ENCODE measurements around the gene MUC20. TPM values are rescaled to one million over a fixed set of nuclear protein-coding genes. Genes with fewer than 3 reads are reported as not detected.
"Not testable (repeated sequence)": the region's sequence is repeated elsewhere in the genome, so short reads cannot be mapped to it uniquely, and the experiment has no call there.

MUC20 gene
- total RNA-seq, 1 donor from 2014 or later, result 23.8 TPM

DNA sequence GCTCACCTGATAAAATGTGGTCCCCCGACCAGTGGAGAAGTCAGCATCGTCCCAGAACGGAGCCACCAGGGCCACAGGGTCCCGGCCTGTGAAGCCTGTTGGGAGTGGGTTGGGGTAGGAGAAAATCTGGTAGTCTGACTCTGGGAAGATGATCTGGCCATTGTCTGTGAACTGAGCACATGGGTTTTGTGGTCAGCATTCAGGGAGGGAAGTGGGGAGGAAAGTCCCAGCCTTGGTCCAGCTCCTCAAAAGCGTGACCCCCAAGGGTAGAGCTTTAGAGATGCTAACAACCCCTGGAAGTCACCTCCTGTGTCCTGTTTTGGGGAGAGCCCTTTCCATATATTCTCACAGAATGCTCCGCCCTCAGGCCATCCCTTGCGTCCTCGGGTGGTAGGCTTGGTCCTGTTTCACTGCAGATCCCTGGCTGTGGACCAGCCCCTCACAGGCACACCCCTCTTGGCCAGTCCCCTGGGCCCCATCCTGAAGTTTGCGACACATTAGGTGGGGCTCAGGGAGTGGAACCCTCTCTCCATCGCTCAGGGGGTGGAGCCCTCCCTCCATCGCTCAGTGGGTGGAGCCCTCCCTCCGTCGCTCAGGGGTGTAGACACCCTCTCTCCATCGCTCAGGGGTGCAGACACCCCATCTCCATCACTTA is 51.0 kb downstream of the MUC20 start:
- TF ChIP-seq POLR2A (IDR thresholded peaks at IDR 0.05) (no peak), POLR2AphosphoS5 (IDR thresholded peaks at IDR 0.05; ENCODE audit: insufficient read depth in 1 of 2, low read depth in 1 of 2) (no peak)
- TF ChIP-seq, protein P1, sequence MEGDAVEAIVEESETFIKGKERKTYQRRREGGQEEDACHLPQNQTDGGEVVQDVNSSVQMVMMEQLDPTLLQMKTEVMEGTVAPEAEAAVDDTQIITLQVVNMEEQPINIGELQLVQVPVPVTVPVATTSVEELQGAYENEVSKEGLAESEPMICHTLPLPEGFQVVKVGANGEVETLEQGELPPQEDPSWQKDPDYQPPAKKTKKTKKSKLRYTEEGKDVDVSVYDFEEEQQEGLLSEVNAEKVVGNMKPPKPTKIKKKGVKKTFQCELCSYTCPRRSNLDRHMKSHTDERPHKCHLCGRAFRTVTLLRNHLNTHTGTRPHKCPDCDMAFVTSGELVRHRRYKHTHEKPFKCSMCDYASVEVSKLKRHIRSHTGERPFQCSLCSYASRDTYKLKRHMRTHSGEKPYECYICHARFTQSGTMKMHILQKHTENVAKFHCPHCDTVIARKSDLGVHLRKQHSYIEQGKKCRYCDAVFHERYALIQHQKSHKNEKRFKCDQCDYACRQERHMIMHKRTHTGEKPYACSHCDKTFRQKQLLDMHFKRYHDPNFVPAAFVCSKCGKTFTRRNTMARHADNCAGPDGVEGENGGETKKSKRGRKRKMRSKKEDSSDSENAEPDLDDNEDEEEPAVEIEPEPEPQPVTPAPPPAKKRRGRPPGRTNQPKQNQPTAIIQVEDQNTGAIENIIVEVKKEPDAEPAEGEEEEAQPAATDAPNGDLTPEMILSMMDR (IDR thresholded peaks at IDR 0.05), result no peak
- H3K27me3 ChIP-seq, result no peaks in the 10 kb centered on the region
- intact Hi-C loops (cut with DNase I), result no loop called here
- H3K4me3 ChIP-seq, result no peak overlapping the region
- DNase-seq (ENCODE audit: extremely low spot score in 2 of 2), result no peak
- H3K36me3 ChIP-seq, result no peaks in the 10 kb centered on the region
- H3K4me1 ChIP-seq, result no peaks in the 10 kb centered on the region
- no peaks in the 10 kb centered on the region for H3K9me3 ChIP-seq
- no peak overlapping the region for H3K27ac ChIP-seq

DNA sequence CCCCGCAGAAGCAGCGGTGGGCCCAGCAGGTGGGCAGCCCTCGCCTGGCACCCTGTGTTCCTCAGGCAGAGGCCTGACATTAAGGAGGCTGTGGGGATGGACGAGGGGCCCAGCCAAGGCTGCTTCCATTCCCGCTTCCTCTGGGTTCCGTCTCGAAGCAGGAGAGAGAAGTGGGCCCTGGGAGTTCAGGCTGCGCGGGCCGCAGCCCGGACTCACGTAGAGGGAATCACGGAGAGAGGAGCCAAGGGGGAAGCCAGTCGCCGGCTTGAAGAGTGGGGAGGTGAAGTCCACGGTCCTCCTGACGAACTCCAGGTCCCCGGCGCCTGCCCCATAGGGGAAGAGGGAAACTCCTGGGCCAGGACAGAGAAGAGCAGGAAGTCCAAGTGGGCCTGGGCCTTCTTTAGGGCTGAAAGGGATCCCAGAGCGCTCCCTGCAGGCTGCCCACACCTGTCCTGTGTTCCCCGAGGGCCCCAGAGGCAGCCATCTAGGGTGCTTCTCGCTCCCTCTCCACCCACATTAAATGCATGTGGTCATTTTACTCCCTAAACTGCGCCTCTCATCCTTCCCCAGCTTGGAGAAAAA is 53.3 kb downstream of the MUC20 start:
- TF ChIP-seq, protein P1 (IDR thresholded peaks at IDR 0.05), result no peak
- TF ChIP-seq POLR2AphosphoS5 (IDR thresholded peaks at IDR 0.05; ENCODE audit: insufficient read depth in 1 of 2, low read depth in 1 of 2), result no peak
- no peak for TF ChIP-seq POLR2A (IDR thresholded peaks at IDR 0.05)
- Histone ChIP-seq H3K4me3 (no peak overlapping the region), H3K4me1 (no peaks in the 10 kb centered on the region), H3K27ac (no peak overlapping the region), H3K9me3 (no peaks in the 10 kb centered on the region), H3K27me3 (no peaks in the 10 kb centered on the region), H3K36me3 (no peaks in the 10 kb centered on the region)
- no peak for DNase-seq (ENCODE audit: extremely low spot score in 2 of 2)
- intact Hi-C loops (cut with DNase I), result no loop called here

DNA sequence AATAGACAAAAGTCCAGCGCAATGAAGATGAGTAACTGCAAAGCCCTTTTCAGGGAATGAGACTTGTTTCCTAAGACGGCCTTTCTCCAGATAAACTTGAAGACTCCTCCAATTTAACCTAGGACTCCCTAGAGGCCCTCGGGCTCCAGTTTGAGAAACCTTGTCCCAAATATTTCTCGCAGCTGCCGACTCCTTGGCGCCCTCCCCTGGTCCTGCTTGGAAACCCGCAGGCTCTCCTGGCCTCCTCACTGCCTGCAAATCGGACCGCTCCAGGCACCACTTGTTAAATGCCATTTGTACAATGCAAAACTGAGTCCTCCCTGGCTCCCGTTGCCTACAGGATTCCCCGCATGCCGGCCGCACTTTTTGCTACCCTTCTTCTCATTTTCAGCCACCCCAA is 54.1 kb downstream of the MUC20 start:
- H3K9me3 ChIP-seq, result no peaks in the 10 kb centered on the region
- no peak for DNase-seq (ENCODE audit: extremely low spot score in 2 of 2)

DNA sequence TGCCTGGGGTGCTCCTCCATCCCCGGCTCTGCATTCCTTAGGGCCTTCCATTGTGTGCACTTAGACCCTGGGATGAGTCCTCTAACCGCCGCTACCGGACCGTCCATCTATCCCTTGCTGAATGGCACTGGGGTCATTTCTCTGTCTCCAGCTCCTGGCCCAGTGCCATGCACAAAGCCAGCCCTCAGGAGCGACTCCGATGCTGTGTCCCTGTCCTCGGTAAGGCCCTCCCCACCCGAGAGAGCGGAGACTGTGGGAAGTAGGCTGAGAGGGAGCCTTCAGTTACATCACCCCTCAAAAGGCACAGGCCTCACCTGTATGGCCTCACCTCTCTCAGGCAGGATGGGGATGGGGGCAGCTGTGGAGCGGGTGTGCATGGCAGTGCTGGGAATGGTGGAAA is 57.2 kb downstream of the MUC20 start:
- TF ChIP-seq POLR2AphosphoS5 (IDR thresholded peaks at IDR 0.05; ENCODE audit: insufficient read depth in 1 of 2, low read depth in 1 of 2) (no peak), POLR2A (IDR thresholded peaks at IDR 0.05) (no peak)
- no peaks in the 10 kb centered on the region for H3K27me3 ChIP-seq
- H3K27ac ChIP-seq, result no peak overlapping the region
- H3K36me3 ChIP-seq, result no peaks in the 10 kb centered on the region
- no peaks in the 10 kb centered on the region for H3K9me3 ChIP-seq
- H3K4me3 ChIP-seq, result no peak overlapping the region
- intact Hi-C loops (cut with DNase I), result no loop called here
- DNase-seq (ENCODE audit: extremely low spot score in 2 of 2), result no peak
- H3K4me1 ChIP-seq, result no peaks in the 10 kb centered on the region

More for the DNA sequence above, 54.1 kb downstream of the MUC20 start:
- Histone ChIP-seq H3K36me3 (no peaks in the 10 kb centered on the region), H3K4me1 (no peaks in the 10 kb centered on the region), H3K27me3 (no peaks in the 10 kb centered on the region), H3K27ac (no peak overlapping the region), H3K4me3 (no peak overlapping the region)
- intact Hi-C loops (cut with DNase I), result no loop called here
- TF ChIP-seq, protein P1 (IDR thresholded peaks at IDR 0.05), result no peak
- TF ChIP-seq POLR2AphosphoS5 (IDR thresholded peaks at IDR 0.05; ENCODE audit: insufficient read depth in 1 of 2, low read depth in 1 of 2) (no peak), POLR2A (IDR thresholded peaks at IDR 0.05) (no peak)

DNA sequence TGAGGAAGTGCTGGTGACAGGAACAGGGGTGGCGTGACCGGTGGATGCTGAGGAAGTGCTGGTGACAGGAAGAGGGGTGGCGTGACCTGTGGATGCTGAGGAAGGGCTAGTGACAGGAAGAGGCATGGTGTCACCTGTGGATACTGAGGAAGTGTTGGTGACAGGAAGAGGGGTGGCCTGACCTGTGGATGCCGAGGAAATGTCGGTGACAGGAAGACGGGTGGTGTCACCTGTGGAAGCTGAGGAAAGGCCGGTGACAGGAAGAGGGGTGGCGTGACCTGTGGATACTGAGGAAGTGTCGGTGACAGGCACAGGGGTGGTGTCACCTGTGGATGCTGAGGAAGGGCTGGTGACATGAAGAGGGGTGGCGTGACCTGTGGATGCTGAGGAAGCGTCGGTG is 60.5 kb downstream of the MUC20 start:
- H3K27me3 ChIP-seq; intact Hi-C loops (cut with DNase I); H3K9me3 ChIP-seq; H3K4me1 ChIP-seq; H3K4me3 ChIP-seq; H3K36me3 ChIP-seq; DNase-seq (ENCODE audit: extremely low spot score in 2 of 2); H3K27ac ChIP-seq: not testable (repeated sequence)

MicroRNAs within 50 kb of the gene (microRNA counts, 767-probe panel; counts per million panel counts)
- microRNA hsa-miR-570-3p, result 238 to 261 counts per million in 2 donors

Small RNAs within 50 kb of the gene (microRNA-seq; reads per million reads assigned to microRNA genes)
- gene MIR570 (ENCODE audit: borderline number of aligned reads, borderline replicate concordance), result not detected

Small RNAs within 50 kb of the gene (small RNA-seq; reads per million reads assigned to genes)
- gene MIR570, result not detected

Other genes starting within 250 kb of the MUC20 start
- 98.0 TPM for gene PPP1R2, start 177.7 kb upstream of the MUC20 start, total RNA-seq
- gene APOD, start 137.0 kb upstream of the MUC20 start, total RNA-seq, result 549 TPM
- 36.1 TPM for gene MUC4, start 91.0 kb downstream of the MUC20 start, total RNA-seq
- 41.5 TPM for gene TNK2, start 187.6 kb downstream of the MUC20 start, total RNA-seq

Measured in vagina (tissue), 2 donors.